AG04449 (cell line): ENCODE results near the gene ACP4.
"Not testable (repeated sequence)": the region's sequence is repeated elsewhere in the genome, so short reads cannot be mapped to it uniquely, and the experiment has no call there.

ENCODE experiments used
- CTCF ChIA-PET: fragments of 350-600 bp; formaldehyde crosslinking; extraction: SDS; loops from one replicate; lab custom pipeline; 2021; ENCODE audit warnings: antibody characterized with exemption; lab: Yijun Ruan, JAX
- POLR2A ChIA-PET: fragments of 400-600, 350-600 bp; formaldehyde crosslinking; extraction: SDS; loops from one replicate; lab custom pipeline; 2020; ENCODE audit warnings: antibody characterized with exemption, inconsistent platforms; lab: Yijun Ruan, JAX
- DNase-seq: peaks from one replicate; pipeline ENCODE4 v3.0.0-alpha.2; 2010; ENCODE audit warnings: low read depth, low spot score
- H3K4me3 ChIP-seq: 2 replicates; pipeline ENCODE4 v1.5.1; 2011; ENCODE audit warnings: low read depth, mild to moderate bottlenecking, control low read depth, low read length
- TF ChIP-seq, protein P1 (sequence below): IDR thresholded peaks from one replicate; pipeline ENCODE4 v1.5.1; 2011; ENCODE audit warnings: mild to moderate bottlenecking, moderate library complexity, low read length, control low read depth, inconsistent platforms; ENCODE audit not compliant: insufficient read depth; ENCODE audit errors: missing control alignments

Gene ACP4

DNA sequence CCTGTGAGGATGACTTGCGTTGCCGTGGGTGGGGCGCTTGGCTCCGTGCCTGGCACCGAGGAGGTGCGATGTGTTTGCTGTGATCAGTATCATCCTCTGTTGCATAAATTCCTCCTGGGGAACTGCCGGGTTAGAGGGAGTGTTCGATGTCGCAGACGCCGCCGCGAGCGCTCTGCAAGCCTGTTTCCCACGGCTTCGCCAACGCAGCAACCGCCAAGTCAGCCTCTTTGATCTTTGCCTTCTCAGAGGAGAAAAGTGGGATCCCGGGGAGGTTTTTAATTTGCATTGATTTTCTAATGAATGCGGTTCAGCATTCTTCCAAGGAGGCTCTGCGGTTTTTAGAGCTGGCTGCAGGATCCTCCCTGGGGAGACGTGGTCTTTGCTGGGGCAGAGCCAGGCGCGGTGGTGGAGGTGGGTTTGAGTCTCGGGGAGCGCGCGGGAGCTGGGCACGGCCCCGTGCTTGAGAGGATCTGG lies 12.3 kb upstream of the ACP4 start:
- no peak for DNase-seq
- no peak overlapping the region for H3K4me3 ChIP-seq
- POLR2A ChIA-PET: no interaction called here
- TF ChIP-seq, protein P1, sequence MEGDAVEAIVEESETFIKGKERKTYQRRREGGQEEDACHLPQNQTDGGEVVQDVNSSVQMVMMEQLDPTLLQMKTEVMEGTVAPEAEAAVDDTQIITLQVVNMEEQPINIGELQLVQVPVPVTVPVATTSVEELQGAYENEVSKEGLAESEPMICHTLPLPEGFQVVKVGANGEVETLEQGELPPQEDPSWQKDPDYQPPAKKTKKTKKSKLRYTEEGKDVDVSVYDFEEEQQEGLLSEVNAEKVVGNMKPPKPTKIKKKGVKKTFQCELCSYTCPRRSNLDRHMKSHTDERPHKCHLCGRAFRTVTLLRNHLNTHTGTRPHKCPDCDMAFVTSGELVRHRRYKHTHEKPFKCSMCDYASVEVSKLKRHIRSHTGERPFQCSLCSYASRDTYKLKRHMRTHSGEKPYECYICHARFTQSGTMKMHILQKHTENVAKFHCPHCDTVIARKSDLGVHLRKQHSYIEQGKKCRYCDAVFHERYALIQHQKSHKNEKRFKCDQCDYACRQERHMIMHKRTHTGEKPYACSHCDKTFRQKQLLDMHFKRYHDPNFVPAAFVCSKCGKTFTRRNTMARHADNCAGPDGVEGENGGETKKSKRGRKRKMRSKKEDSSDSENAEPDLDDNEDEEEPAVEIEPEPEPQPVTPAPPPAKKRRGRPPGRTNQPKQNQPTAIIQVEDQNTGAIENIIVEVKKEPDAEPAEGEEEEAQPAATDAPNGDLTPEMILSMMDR: no peak
- CTCF ChIA-PET: interaction anchor here (0.7 to 9.9 kb wide), 6 partner anchors 28 to 241 kb away, joined by 3 to 148 read pairs (median 4); no protein-coding TSS in a partner anchor

- no peak for DNase-seq
- TF ChIP-seq, protein P1: no peak
- CTCF ChIA-PET: interaction anchor here (1.0 to 9.9 kb wide), 11 partner anchors 15 to 421 kb away, joined by 3 to 148 read pairs (median 6); partner anchors contain the start of gene CLEC11A
- POLR2A ChIA-PET: no interaction called here
- H3K4me3 ChIP-seq: no peak overlapping the region
These were observed 11.2 kb upstream of the ACP4 start for GRCh38 chr19:50778906-50779430.

GRCh38 chr19:50779504-50780457 lies 10.4 kb upstream of the ACP4 start:
- H3K4me3 ChIP-seq: no peak overlapping the region
- no peak for DNase-seq
- ChIA-PET POLR2A (no interaction called here), CTCF (interaction anchor here (1.2 to 9.9 kb wide), 9 partner anchors 14 to 422 kb away, joined by 3 to 148 read pairs (median 7); partner anchors contain the start of gene CLEC11A)
- TF ChIP-seq, protein P1: no peak

DNA sequence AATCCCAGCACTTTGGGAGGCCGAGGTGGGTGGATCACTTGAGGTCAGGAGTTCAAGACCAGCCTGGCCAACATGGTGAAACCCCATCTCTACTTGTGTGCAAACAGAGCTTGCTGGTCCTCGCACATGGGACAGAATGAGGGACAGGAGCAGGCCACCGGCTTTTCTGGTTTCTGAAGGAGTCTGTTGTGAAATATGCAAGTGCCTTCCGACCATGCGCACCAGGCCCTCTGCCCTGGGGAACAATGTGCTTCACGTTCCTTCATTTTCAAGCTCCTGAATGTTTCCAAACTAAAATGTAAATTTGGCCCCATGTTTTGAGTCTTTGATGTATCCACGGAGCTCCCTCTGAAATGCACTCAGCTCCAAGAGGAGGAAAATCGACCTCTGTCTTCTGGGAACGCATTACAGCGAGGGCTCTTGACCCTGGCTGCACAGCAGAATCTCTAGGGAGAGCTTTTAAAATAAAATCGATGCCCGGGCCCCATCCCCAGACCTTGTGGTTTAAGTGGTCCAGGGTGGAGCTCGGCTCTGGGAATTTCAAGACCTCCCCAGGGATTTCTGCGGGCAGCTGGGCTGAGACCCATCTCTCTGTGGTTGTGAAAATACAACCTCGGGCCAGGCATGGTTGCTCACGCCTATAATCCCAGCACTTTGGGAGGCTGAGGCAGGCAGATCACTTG lies 9.3 kb upstream of the ACP4 start:
- ChIA-PET CTCF (interaction anchor here (0.8 to 9.9 kb wide), 10 partner anchors 14 to 423 kb away, joined by 3 to 148 read pairs (median 12); no protein-coding TSS in a partner anchor), POLR2A (no interaction called here)
- TF ChIP-seq, protein P1: no peak

DNA sequence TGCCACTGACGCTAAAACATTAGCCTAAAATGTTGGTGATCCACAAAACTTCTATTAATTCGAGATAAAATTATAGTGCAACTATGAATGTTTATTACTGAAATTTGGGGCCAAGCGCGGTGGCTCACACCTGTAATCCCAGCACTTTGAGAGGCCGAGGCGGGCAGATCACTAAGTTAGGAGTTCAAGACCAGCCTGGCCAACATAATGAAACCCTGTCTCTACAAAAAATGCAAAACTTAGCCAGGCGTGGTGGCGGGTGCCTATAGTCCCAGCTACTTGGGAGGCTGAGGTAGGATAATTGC lies 6.4 kb upstream of the ACP4 start:
- DNase-seq, H3K4me3 ChIP-seq: not testable (repeated sequence)
- ChIA-PET CTCF (interaction anchor here (0.7 to 9.9 kb wide), 27 partner anchors 11 to 453 kb away, joined by 3 to 148 read pairs (median 4); partner anchors contain the start of gene CLEC11A), POLR2A (interaction anchor here (0.8 to 1.1 kb wide), 2 partner anchors 114 to 273 kb away, joined by 4 to 5 read pairs; partner anchors contain the start of gene JOSD2)

More for the DNA sequence above, 9.3 kb upstream of the ACP4 start:
- DNase-seq: no peak
- no peak overlapping the region for H3K4me3 ChIP-seq

DNA sequence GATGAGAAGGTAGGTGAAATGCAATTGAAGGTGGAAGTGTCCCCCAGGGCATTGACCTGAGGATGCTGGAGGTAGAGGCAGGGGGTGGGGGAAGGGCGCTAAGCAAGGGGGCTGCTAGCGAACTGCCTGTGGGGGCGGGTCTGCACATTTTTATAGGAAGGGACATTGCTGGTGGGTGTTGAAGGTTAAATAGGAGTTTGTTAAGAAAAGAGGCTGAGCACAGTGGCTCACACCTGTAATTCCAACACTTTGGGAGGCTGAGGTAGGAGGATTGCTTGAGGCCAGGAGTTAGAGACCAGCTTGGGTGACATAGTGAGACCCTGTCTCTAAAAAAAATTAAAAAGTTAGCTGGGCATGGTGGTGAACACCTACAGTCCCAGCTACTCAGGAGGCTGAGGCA lies 5.5 kb upstream of the ACP4 start:
- H3K4me3 ChIP-seq: no peak overlapping the region
- TF ChIP-seq, protein P1: no peak
- ChIA-PET POLR2A (no interaction called here), CTCF (interaction anchor here (0.8 to 9.9 kb wide), 10 partner anchors 10 to 427 kb away, joined by 3 to 148 read pairs (median 16); no protein-coding TSS in a partner anchor)
- DNase-seq: no peak
